Endothelial cell of umbilical vein (primary cell): ENCODE measurements around the gene RETREG2.
"Not testable (repeated sequence)": the region's sequence is repeated elsewhere in the genome, so short reads cannot be mapped to it uniquely, and the experiment has no call there.

ENCODE experiments used
- EZH2 ChIP-seq: IDR thresholded peaks from 2 replicates; pipeline ENCODE4 v1.6.1; 2012; ENCODE audit warnings: borderline replicate concordance, low read depth, mild to moderate bottlenecking, moderate library complexity, low read length, inconsistent platforms; ENCODE audit not compliant: severe bottlenecking
- POLR2A ChIP-seq: IDR thresholded peaks from 2 replicates; pipeline ENCODE4 v1.6.1; 2012; ENCODE audit warnings: low read depth, mild to moderate bottlenecking, control low read depth, low read length
- POLR2AphosphoS5 ChIP-seq: IDR thresholded peaks from 2 replicates; pipeline ENCODE4 v1.6.1; 2012; ENCODE audit warnings: low read depth, mild to moderate bottlenecking, control low read depth, low read length, moderate library complexity; ENCODE audit not compliant: insufficient read depth
- TF ChIP-seq, protein P1 (sequence below), 2 donors: IDR thresholded peaks; 1 replicate in 1 of 2; 2 replicates in 1 of 2; pipeline ENCODE4 v1.5.1; 2011; ENCODE audit warnings: low read length in 2 of 2, mild to moderate bottlenecking in 2 of 2, moderate library complexity in 2 of 2, control low read depth in 1 of 2, inconsistent platforms in 1 of 2, low read depth in 1 of 2; ENCODE audit not compliant: insufficient read depth in 1 of 2; ENCODE audit errors: extremely low read depth in 1 of 2
- TF ChIP-seq, protein P2 (sequence below): IDR thresholded peaks from 2 replicates; pipeline ENCODE4 v1.6.1; 2011; ENCODE audit not compliant: insufficient read depth, insufficient read length

DNA sequence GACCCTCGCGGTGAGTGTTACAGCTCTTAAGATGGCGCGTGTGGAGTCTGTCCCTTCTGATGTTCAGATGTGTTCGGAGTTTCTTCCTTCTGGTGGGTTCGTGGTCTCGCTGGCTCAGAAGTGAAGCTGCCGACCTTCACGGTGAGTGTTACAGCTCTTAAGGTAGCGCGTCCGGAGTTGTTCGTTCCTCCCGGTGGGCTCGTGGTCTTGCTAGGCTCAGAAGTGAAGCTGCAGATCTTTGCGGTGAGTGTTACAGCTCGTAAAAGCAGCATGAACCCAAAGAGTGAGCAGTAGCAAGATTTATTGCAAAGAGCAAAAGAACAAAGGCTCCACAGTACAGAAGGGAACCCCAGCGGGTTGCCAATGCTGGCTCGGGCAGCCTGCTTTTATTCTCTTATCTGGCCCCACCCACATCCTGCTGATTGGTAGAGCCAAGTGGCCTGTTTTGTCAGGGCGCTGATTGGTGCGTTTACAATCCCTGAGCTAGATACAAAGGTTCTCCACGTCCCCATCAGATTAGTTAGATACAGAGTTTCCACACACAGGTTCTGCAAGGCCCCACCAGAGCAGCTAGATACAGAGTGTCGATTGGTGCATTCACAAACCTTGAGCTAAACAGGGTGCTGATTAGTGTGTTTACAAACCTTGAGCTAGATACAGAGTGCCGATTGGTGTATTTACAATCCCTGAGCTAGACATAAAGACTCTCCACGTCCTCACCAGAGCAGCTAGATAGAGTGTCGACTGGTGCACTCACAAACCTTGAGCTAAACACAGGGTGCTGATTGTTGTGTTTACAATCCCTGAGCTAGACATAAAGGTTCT, 22.6 kb downstream of the RETREG2 start:
- not testable (repeated sequence) for TF ChIP-seq EZH2, POLR2AphosphoS5, POLR2A
- TF ChIP-seq, protein P1, sequence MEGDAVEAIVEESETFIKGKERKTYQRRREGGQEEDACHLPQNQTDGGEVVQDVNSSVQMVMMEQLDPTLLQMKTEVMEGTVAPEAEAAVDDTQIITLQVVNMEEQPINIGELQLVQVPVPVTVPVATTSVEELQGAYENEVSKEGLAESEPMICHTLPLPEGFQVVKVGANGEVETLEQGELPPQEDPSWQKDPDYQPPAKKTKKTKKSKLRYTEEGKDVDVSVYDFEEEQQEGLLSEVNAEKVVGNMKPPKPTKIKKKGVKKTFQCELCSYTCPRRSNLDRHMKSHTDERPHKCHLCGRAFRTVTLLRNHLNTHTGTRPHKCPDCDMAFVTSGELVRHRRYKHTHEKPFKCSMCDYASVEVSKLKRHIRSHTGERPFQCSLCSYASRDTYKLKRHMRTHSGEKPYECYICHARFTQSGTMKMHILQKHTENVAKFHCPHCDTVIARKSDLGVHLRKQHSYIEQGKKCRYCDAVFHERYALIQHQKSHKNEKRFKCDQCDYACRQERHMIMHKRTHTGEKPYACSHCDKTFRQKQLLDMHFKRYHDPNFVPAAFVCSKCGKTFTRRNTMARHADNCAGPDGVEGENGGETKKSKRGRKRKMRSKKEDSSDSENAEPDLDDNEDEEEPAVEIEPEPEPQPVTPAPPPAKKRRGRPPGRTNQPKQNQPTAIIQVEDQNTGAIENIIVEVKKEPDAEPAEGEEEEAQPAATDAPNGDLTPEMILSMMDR (IDR thresholded peaks at IDR 0.05; ENCODE audit: extremely low read depth in 1 of 2, insufficient read depth in 1 of 2, low read depth in 1 of 2, low read length in 2 of 2): not testable (repeated sequence)
- TF ChIP-seq, protein P2, sequence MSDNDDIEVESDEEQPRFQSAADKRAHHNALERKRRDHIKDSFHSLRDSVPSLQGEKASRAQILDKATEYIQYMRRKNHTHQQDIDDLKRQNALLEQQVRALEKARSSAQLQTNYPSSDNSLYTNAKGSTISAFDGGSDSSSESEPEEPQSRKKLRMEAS: not testable (repeated sequence)
